ENCODE results near the gene GSTM2.

DNA sequence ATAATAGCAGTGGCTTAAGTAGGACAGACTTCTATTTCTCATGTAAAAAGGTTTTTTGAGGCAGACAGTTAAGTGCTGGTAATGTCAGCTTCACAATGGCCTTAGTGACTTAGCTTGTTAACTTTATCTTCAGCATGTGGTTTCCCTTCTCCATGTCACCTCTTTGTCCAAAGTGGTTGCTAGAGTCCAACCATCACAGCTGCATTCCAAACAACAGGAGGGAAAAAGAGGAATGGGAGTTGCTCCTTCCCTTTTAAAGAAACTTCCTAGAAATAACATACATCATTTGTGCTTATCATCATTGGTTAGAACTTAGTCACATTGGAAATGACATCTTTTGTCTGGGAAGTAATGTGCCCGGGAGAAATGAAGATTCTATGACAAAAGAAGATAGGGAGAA, 54.1 kb downstream of the GSTM2 start:
- TF ChIP-seq, protein P1, sequence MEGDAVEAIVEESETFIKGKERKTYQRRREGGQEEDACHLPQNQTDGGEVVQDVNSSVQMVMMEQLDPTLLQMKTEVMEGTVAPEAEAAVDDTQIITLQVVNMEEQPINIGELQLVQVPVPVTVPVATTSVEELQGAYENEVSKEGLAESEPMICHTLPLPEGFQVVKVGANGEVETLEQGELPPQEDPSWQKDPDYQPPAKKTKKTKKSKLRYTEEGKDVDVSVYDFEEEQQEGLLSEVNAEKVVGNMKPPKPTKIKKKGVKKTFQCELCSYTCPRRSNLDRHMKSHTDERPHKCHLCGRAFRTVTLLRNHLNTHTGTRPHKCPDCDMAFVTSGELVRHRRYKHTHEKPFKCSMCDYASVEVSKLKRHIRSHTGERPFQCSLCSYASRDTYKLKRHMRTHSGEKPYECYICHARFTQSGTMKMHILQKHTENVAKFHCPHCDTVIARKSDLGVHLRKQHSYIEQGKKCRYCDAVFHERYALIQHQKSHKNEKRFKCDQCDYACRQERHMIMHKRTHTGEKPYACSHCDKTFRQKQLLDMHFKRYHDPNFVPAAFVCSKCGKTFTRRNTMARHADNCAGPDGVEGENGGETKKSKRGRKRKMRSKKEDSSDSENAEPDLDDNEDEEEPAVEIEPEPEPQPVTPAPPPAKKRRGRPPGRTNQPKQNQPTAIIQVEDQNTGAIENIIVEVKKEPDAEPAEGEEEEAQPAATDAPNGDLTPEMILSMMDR (IDR thresholded peaks at IDR 0.05): no peak
- TF ChIP-seq POLR2A (IDR thresholded peaks at IDR 0.05): no peak

Measured in body of pancreas (tissue), 4 donors.